GM21526 (cell line): ENCODE data around the gene FCN1.

ENCODE experiments used
- ATAC-seq: cut with Tn5 transposase; IDR thresholded peaks from one replicate; pipeline ENCODE4 v1.9.1; 2021; ENCODE audit warnings: moderate library complexity; ENCODE audit not compliant: unreplicated experiment, low FRiP score

FCN1 gene

DNA sequence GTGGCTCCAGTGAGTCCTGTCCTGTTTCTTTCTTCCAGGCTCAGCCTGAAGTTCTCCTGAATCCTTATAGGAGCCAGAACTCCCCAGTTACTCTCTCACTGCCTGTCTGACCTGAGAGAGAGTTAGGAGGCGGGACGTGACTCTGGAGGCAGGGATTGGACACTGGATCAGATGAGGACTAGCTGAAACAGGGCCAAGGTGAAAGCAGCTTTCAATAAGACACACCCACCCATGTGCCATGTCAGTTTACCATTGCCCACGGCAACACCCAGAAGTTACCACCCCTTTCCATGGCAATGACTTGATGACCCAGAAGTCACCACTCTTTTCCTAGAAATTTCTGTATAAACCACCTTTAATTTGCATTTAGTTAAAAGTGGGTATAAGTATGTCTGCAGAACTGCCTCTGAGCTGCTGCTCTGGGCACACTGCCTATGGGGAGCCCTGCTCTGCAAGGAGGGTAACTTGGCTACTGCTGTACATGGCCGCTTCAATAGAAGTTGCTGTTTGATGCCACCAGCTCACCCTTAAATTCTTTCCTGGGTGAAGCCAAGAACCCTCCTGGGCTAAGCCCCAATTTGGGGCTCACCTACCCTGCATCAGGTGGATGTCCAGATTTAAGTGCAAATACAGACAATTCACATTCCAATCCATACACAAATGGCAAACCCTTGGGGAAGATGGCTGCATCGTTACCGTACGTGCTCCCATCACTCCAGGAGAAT, 23.4 kb downstream of the FCN1 start:
- no peak for ATAC-seq

DNA sequence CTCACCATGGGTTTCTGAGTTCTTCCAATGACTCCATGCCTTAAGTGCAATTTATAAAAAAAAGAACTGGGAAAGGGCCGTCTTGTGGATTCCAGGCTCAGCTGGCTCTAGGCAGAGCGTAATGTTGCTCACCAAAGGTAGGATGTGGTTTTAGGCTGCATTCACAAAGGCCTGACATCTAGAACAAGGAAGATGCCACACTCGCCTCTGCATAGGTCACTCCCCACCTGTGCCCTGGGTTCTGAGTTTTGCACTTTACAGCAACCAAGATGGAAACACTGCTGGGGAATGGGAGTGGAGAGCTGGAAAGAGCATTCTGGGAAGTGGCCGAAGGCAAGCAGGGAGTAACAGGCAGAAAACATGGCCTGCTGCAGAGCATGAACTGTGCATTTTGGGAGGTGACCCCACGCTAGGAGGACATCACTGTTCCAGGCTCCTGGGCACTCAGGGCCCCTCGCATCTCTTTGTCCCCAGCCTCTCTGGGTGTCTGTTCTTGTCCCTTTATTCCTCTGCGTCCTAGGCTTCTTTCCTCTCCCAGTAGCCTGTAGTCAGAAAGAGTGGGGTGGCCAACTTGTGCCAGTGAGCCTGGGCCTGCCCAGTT, 24.8 kb downstream of the FCN1 start:
- ATAC-seq: no peak

DNA sequence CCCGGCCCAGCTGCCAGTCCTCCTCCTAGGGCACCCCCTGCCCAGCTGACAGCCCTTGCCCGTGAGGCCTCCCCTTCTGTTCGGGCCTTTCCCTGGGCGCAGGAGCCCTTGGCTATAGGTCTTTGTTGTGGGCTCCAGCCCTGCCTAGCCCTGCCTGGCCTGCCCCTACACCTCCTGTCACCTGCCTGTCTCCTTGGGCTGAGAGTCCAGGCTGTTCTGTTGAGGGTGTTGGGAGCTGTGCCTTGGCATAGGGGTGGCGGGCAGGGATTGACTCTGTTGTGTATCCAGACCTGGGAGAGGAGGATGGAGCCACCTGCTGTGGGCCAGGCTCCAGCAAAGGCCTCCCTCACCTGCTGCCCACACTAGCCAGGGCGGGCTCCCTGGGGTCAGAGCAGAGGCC, 25.5 kb downstream of the FCN1 start:
- no peak for ATAC-seq

DNA sequence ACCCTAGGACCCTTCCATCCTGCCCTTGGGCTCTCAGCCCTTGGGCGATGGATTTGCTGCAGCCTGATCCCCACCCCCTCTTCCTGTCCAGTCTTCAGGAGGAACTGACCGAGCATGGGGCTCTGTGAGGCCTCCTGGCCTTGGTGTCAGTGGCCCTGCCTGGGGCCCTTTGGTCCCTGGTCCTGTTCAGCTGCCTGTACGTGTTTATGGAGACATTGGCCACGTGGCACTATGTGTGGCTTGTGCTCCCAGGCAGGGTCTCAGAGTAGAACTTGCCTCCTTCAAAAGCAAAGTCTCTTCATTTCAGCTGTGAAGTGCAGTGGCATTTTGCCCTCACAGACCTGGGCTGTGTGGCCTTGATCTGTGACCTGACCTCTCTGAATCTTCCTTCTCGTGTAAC, 26.0 kb downstream of the FCN1 start:
- no peak for ATAC-seq

DNA sequence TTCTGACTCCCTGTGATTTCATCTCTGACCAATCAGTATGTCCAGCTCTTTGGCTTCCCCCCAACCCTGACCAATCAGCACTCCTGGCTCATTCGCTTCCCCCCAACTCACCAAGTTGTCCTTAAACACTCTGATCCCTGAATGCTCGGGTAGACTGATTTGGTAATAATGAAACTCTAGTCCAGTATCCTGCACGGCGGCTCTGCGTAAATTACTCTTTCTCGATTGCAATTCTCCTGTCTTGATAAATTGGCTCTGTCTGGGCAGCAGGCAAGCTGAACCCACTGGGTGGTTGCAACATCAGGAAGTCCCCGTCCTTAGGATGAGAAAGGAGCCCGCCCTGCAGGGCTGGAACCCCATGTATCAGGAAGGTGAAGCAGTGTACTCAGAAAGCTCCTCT, 26.7 kb downstream of the FCN1 start:
- ATAC-seq: no peak

DNA sequence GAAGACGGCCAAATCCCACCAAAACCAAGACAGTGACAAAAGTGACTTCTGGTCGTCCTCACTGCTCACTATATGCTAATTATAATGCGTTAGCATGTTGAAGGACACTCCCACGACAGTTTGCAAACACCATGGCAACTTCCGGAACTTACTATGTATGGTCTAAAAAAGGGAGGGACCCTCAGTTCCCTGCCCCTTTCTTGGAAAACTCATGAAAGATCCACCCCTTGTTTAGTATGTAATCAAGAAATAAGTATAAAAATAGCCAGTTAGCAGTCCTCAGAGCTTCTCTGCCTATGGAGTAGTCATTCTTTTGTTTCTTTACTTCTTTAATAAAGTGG, 27.6 kb downstream of the FCN1 start:
- no peak for ATAC-seq

DNA sequence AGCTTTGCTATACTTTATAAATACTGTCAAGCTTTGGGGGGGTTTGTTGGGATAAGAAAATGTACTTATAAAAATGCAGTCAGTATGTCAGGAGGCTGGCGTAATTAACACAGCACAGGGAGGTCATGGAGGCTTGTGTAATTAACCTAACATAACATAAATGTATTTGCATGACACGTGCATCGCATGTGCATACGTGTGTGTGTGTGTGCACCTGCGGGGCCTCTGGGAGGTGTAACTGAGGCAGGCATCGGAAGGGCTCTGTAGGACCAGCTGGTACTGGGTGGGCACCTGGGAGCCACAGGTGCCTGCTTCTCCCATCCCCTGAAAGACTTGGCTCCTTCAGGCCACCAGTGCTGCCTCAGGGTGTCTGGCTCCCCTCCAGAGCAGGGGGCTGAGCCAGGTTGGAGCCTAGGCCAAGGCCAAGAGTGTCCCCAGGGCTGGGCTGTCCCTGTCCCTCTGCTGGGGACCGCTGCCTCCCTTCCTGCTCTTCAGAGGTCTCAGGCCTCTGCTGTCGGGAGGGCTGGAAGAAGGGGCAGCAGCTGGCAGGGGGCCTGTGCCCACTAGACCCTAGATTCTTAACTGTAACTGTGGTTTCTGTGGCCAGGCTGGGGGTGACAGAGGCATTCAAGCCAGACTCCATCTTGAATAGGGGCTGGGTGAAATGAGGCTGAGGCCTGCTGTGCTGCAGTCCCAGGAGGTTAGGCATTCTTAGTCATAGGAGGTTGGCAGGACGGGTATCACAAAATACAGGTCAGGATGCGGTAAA, 28.1 kb downstream of the FCN1 start:
- no peak for ATAC-seq

DNA sequence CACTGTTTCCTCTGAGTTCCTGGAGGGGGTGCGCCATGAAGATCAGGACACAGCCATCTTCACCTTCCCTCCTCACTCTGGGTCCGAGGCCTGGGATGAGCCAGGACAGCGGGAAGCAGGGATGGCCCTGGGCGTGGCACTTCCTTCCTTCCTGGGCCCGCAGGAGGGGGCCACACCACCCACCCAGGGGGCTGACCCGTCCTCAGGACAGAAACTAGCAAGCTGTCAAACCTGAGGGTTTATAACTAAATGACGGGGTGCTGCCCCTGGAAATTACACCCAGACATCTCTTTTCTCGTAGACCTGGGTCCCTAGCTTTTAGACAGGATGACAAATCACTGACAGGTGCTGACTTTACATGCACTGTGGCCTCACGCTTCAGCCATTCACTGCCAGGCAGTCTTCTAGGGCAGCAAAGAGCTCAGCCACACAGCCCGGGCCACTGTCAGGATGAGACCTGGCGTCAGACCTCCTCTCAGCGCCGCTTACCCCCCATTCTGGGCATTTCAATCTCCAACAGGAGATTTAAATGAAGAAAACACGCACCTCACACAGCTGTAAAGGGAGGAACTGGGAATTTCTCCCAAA, 29.0 kb downstream of the FCN1 start:
- ATAC-seq: no peak

DNA sequence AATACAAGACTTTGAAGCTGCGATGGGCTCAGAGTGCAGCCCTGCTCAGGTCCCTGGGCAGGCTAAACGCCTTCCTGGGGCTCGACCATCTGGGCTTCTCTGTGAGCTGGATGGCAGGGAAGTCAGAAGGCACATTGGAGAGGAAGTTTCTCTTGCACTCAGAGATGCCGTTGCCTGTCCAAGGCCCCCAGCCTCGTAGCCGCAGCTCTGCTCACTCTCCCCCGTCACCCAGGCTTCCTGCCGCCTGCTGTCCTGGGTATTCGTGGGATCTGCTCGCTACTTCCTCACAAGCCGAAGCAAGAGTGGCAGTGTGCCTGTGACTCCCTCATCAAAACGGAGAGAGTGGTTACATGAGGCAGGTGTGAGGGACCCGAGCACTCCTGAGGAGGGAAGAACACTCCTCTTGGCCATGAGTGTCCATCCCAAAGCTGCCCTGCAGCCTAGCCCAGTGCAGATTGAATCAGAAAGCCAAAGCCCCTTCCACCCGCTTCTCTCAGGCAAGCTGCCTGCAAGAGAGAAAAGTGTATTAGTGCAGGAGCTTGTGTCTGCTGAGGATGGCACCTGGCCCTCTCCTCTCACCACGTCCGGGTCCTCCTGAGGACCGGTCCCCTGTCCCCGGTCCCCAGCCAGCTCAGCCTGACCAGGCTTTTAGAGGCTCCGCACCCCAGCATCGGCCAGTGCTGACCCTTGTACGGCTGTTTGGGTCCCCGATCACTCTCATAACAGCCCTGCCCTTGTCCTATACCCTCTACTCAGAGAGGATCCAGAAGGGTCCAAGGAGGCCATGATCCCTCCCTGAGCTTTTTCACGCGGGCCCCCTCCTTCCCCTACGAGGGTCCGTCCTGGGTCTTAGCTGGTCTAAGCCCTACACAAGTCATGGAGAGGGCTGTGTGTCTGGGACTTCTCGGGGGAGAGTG, 29.8 kb downstream of the FCN1 start:
- no peak for ATAC-seq

DNA sequence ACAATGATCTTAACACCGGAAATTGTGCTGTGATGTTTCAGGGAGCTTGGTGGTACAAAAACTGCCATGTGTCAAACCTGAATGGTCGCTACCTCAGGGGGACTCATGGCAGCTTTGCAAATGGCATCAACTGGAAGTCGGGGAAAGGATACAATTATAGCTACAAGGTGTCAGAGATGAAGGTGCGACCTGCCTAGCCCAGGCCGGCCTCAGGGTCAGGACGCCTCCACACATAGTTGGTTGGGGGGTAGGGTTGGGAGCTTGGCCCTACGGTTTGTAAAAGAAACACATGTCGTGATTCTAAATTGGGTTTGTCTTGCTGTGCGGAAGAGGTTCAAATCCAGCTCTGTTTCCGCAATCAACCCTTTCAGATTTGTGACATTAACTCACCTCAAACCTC, 30.5 kb downstream of the FCN1 start:
- ATAC-seq: no peak

DNA sequence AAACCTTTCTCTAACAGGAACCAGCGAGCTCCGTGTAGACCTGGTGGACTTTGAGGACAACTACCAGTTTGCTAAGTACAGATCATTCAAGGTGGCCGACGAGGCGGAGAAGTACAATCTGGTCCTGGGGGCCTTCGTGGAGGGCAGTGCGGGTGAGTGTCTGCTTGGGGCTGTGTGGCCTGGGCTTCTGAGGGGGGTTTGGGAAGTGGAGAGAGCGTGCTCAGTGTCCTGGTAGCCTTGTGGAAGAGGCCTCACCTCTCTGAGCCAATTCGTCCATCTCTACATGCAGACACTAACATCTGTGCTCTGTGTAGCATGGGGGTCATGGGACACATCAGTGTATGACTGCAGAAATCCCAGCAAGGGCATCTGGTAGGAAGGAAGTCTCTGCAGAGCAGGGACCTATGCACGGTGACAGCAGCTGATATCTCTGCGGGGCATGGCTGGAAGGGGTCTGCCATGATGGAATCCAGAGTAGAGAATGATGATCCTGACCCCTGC, 31.2 kb downstream of the FCN1 start:
- no peak for ATAC-seq

DNA sequence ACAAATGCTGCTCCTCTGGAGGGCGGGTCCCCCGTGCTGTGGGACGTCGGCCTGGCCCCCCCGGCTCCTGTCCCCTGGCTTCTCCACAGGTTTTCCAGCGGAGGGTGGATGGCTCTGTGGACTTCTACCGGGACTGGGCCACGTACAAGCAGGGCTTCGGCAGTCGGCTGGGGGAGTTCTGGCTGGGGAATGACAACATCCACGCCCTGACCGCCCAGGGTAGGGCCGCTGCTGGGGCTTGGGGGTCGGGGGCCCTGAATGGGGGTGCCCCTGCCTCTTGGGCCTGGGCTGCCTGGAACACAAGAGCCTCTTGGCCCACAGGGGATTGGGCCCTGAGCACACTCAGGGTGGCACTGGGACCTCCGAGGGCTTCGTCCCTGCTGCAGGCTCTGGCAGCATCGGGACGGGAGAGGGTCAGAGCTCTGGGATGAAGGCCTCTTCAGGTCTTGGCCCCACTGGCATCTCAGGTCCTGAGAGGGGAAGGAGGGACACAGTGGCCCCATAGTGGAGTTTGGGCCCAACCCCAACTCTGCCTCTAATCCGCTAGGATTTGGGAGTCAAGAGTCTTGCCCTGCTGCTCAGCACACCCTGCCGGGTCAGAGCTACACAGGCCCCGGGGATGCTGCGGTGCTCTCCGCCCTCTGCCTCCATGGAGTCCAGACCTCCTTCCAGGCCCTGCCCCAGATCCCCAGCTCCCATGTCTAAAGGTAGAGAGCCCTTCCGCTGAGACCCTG, 31.9 kb downstream of the FCN1 start:
- no peak for ATAC-seq

DNA sequence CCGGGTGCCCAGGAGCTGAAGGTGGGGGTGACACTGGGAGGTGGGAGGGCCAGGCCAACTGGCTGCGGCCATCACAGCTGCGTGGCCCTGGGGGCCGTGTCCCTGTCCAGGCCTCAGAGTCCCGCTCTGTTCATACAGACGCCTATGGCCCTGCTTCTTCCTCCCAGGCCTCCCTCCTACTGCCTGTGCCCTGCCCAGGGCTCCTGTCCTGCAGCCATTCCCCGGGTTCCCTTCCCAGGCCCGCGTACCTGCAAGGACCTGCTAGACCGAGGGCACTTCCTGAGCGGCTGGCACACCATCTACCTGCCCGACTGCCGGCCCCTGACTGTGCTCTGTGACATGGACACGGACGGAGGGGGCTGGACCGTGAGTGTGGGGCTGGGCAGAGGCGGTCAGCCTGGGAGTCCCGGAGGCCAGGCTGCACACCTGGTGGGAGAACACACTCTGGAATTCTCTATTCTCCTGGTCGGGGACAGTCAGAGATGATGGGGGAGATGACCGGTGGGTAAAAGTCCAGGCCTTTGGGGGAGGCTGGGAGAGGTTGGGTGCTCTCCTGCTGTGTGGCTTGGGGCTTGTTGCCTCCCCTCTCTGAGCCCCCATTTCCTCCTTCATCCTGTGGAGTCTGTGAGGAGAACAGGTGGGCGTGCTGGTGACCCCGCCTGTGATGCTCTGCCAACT, 32.6 kb downstream of the FCN1 start:
- no peak for ATAC-seq

DNA sequence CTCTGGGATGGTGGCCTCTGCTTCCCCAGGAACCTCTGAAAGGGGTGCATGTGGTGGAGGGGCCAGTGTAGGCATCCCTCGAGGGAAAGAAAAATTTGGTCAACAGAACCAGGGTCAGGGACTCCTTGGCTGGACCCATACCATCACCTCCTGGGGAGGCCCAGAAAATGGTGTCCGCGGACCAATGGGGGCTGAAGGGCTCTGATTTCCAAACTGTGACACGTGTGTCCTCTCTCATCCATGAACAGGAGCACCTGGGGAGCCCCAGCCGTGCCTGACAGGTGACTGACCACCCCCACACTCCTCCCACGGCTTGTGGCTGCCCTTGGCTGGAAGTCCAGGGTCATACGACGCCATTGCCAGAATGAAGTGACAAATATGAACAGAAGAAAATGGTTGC, 33.2 kb downstream of the FCN1 start:
- no peak for ATAC-seq

DNA sequence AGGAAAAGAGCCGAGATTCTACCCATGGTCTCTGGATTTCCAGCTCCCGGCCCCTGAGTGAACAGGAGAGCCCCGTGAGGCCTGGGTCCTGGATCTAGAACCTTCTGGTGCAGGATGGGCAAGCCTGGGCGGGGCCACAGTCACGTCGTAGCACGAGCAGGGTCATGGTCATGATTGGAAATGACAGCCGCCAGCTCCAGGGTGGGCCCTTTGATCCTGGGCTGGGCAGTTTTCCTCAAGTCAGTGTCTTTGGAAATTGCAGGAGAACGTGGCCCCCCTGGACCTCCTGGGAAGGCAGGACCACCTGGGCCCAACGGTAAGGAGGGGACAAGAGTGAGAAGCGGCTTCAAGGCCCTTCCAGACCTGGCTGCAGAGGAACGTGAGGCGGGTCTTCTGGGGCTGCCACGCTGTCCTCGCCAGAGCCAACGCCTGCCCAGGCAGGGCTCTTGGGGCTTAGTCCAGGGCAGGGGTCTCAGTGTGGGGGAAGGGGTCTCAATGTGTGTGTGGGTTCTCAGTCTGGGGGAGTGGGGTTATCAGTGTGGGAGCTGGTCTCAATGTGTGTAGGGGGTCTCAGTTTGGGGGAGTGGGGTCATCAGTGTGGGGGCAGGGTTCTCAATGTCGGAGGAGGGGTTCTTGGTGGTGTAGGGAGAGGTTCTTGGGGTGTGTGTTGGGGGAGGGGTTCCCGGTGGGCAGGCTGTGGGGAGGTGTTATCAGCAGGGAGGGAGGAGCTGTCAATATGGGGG, 34.5 kb downstream of the FCN1 start:
- ATAC-seq: no peak

DNA sequence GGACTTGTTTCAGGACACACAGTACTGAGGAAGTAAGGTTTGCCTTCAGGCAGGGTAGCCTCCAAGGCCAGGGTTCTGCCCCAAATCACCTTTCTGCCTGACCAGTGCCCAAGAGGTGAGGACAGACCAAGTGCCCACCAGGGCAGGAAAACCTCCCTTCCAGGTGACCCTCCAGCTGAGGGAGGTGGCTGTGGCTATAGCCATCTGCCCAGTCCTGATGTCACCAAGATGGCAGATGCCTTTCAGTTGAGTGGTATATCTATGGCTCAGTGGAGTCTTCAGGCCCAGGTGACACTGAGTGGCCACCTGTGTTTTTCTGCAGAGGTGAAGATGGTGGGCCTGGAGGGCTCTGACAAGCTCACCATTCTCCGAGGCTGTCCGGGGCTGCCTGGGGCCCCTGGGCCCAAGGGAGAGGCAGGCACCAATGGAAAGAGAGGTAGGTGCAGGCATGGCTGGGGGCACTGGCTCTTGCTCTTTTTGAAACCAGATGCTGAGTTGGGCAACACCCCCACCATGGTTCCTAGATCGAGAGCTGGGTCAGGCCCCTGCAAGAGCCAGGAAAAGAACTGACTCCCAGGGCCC, 35.4 kb downstream of the FCN1 start:
- no peak for ATAC-seq

DNA sequence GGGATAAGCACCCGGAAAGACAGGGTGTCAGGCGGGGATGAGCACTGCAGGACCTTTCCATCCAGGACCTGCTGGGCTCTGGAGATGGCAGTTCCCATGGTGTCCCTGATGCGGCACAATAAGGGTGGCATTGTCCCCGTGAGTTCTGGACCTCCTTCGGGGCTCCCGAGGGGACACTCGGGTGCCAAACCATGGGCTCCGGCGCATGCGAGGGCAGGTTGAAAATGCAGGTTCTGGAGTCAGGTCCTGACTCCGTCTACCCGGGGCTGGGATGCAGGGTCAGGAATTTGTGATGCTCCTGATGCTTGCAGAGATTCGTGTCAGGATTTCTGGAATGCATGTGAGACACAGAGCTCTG, 36.4 kb downstream of the FCN1 start:
- ATAC-seq: no peak
